HG02884 (cell line): Measurements from ENCODE around the gene ZNF282.

ENCODE experiments used
- ATAC-seq: cut with Tn5 transposase; IDR thresholded peaks from one replicate; pipeline ENCODE4 v1.9.1; 2021; ENCODE audit warnings: mild to moderate bottlenecking, moderate library complexity; ENCODE audit not compliant: unreplicated experiment

Gene ZNF282

GRCh38 chr7:149195180-149196150 is at the start of gene ZNF282:
Gene ZNF282 (plus strand): TSS chr7:149195546. CDS start chr7:149195590, 44 bp downstream.
- peak; percentile 84 for ATAC-seq

DNA sequence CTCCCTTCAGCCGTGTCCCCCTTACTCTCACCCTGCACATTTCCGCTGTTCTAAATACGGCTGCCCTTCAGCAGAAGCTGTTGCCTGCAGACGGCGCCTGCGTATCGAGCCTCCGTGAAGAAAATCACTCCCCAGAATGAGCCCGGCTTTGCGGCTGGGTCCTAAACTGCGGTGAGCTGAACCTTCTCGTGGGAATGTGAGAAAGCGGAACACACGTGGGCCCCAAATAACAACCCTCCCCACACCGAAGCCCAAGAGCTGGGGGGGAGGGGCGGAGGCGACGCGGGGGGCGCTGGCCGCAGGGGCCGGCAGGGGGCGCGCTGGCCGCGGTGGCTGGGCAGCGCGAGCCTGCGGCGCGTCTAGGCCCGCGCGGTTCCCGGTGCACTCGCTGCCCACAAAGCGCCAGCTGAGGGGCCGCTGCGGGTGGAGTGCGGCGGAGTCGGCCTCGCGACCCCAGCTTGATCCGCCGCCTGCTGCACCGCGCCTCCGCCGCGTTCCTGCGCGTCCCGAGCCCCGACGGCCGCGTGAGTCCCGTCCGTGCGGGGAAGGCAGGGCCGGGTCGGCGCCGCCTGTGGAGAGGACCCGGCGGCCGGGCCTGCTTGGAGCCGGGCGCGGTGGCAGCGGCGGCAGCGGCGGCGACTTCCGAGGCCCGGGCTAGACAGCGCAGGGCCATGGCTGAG is 48.1 kb upstream of the ZNF282 start, which contains the start of gene ZNF398:
ZNF398 (plus strand) TSS at position 382 of the 680 bp plus-strand sequence; CDS start at position 672, 290 bp downstream.
- peak; percentile 64 for ATAC-seq

DNA sequence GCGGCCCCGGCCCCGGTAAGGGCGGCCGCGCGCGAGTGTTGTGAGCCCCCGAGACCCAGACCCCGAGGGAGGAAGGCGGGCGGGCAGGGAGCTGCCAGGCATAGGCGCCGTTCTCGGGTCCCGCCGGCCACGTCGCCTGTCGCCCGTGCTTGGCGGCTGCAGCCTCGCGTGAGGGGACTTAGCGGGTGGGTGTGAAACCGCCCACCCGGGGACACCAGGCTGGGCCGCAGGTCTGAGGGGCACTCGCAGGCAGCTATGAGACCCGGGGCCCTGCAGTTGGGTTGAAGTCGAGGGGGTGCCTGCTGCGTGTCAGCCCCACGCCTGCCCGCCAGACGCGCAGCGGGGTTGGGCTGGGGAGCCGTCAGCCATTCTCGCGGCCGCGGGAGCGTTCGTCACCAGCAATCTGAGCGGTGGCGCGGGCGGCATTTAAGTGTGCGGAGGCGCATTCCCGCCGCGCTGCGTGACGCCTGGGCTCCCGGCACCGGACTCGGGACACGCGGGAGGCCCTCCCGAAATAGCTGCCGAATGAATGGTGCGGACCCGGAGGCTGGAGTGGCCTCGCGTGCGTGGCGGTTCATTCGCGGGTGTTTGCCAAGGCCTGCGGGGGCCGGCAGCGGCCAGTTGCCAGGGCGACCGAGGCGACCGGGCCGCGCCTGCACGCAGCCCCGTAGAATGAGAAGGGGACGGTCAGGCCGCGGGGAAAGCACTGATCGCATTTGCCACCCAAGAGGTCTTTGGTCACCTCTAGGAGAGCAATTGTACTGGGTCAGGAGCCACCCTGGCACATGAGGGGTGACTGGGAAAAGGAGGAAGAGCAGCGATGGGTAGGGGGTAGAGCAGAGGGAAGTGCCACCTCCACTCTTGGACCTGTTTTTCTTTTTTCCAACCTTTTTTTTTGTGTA is 47.3 kb upstream of the ZNF282 start:
- ATAC-seq: peak; percentile 24

DNA sequence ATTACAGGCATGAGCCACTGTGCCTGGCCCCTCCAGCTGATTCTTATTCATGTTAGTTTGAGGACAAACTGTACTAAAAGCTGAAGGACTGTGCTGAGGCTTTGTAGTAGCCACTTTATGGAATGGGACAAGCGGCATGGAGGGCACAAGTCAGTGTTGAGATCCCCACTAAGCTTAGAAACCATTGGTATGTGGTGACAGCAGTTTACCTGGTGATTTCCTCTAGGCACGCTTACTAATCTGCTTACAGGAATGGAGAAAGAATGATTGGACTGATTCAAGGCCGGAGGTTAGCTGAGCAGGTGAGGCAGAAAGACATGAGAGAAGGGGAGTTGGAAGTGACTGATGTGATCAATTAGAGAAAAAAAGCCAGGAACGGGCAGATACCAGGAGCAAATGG is 44.4 kb upstream of the ZNF282 start:
- ATAC-seq: no peak

GRCh38 chr7:149153346-149153745 is 42.0 kb upstream of the ZNF282 start:
- ATAC-seq: no peak

GRCh38 chr7:149154056-149154455 is 41.3 kb upstream of the ZNF282 start:
- no peak for ATAC-seq

DNA sequence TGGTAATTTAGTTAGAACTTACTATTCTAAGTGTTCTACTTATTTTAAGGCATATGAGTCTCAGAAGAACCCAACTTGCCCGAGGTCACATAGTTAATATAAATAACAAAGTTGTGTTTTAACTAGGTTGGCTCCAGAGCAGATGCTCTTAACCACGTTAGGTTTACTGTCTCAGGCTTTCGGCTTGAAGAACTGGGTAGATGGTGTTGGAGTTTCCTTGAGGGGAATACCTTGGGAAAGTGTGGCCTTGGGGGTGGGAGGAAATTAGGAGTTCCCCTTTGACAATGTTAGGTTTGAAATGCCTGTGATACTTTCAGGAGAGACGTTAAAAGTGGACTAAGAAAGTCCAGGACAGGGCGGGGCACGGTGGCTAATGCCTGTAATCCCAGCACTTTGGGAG is 38.4 kb upstream of the ZNF282 start:
- ATAC-seq: no peak

DNA sequence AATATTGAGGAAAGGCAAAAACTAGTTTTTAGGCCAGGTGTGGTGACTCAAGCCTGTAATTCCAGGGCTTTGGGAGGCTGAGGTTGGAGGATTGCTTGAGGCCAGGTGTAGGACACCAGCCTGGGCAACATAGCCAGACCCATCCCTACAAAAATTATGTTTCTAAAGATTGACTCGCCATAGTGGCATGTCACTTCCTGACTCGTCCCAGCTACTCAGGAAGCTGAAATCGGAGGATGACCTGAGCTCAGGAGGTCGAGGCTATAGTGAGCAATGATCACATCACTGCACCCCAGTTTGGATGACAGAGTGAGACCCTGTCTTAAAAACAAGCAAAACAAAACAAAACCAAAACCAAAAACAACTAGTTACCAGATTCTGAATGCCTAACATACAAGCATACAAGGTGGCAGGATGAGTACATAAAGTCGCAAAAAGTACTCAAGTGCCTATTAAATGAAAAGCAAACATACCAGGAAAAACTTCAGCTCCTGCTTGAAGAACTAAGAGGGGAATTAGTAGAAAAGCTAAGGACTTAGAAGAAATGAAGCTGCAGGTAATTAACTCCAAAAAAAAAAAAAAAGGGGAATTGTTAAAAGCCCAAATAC is 34.0 kb upstream of the ZNF282 start:
- ATAC-seq: no peak

DNA sequence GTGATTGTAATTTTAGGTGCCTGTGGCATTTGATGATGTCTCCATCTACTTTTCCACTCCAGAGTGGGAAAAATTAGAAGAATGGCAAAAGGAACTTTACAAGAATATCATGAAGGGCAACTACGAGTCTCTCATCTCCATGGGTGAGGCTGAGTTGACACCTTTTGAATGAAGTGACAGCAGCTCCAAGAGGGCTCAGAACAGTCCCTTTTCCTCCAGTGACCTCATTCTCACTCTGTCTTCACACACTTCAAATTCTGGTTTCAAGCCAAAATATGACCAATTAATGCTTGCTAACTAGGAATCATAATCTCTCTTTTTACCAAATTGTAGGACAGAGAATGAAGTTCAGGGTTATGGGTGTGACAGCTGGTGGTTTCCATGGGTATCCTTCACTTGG is 29.2 kb upstream of the ZNF282 start:
- no peak for ATAC-seq

- ATAC-seq: no peak
These were observed 28.6 kb upstream of the ZNF282 start for GRCh38 chr7:149166630-149167352.

DNA sequence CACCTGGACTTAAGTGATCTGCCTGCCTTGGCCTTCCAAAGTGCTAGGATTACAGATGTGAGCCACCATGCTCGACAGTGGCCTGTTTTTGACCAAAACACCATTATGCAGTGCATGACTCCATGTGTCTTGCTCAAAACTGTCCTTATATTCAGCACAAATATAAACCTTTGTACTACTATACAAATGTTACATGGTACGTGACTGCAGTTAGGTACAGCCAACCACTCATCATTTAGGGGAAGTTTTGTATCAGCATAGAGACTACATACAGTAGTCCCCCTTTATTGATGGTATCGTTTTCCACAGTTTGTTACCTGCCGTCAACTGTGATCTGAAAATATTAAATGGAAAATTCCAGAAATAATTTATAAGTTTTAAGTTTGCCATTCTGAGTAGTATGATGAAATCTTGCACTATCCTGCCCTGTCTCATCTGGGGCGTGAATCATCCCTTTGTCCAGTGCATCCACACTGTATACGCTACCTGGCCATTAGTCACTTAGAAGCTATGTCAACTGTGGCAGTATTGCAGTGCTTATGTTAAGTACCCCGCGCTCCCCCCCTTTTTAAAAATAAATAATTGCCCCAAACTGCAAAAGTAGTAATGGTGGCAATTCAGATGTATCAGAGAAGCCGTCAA is 23.3 kb upstream of the ZNF282 start:
- ATAC-seq: no peak

DNA sequence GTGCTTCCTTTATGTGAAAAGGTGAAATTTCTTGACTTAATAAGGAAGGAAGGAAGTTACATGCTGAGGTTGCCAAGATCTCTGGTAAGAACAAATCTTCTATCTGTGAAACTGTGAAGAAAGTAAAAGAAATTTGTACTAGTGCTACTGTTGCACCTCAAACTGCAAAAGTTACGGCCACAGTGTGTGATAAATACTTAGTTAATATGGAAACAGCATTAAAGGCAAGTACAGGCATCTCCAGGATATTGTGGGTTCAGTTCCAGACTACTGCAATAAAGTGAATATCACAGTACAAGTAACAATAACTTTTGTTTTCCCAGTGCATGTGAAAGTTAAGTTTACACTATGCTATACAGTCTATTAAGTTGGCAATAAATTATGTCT is 22.8 kb upstream of the ZNF282 start:
- ATAC-seq: no peak

DNA sequence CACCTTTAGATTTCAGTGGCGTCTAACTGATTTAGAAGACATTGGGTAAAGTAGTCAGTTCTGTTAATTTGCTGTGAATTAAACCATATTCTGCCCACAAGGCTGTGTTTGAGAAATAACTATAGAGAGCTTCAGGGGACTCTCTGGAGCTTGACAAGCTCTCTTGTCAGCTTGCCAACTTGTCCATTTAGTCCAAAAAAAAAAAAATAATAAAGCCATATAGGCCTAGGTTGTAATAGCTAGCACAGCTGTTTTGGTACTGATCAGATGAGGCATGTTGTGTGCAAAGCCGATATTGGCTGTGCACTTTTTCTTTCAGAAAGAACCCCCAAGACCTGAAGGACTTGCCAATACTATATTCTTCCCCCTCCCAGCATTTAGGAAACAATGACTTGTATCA is 20.2 kb upstream of the ZNF282 start:
- ATAC-seq: no peak

DNA sequence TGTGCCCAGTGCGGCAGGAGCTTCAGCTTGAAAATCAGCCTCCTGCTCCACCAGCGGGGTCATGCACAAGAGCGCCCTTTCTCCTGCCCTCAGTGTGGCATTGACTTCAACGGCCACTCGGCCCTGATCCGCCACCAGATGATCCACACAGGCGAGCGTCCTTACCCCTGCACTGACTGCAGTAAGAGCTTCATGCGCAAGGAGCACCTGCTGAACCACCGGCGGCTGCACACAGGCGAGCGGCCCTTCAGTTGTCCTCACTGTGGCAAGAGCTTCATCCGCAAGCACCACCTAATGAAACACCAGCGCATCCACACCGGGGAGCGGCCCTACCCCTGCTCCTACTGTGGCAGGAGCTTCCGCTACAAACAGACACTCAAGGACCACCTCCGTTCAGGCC is 16.1 kb upstream of the ZNF282 start:
- ATAC-seq: no peak

DNA sequence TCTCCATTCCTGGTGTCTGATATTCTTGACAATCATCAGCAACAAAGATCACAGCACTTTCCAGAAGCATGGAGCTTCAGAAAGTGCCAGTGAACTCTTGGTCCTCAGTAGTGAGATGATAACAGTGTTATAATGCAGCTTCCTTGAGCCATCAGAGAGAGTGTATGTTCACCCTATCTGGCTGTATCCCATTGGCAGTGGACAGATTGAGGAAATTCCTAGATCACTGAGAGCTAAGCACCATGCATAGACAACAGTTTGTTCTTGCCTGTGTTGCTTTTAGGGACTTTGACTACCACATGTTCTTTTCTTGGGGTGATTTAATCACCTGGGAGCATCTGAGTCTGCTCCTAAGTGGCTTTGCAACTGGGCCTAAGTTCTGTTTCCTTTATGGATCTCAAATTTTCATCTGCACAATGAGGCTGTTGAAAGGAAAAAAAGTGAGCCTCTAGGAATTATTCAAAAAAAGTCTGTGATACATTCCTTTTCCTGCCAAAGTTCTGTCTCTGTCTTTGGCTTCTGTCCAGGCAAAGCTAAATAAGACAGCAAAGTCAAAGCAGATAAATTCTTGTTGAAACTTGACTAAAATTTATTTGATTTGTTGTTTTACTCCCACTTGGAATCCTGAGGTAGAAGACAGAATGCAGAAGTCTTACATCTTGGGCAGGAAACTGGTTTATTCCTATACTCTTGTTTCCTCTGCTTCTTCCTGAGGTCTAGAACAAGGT is 14.5 kb upstream of the ZNF282 start:
- ATAC-seq: no peak

- no peak for ATAC-seq
These were observed 13.9 kb upstream of the ZNF282 start for GRCh38 chr7:149181450-149181790.

GRCh38 chr7:149184274-149184673 is 11.1 kb upstream of the ZNF282 start:
- no peak for ATAC-seq

- no peak for ATAC-seq
These were observed 7.1 kb upstream of the ZNF282 start for GRCh38 chr7:149188213-149188612.
